ENCODE data around the gene STX10. TPM values are rescaled to one million over a fixed set of nuclear protein-coding genes. Genes with fewer than 3 reads are reported as not detected.

The STX10 gene, protein sequence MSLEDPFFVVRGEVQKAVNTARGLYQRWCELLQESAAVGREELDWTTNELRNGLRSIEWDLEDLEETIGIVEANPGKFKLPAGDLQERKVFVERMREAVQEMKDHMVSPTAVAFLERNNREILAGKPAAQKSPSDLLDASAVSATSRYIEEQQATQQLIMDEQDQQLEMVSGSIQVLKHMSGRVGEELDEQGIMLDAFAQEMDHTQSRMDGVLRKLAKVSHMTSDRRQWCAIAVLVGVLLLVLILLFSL
- total RNA-seq = 10 to 100 TPM; 63.4 to 66.9 TPM

DNA sequence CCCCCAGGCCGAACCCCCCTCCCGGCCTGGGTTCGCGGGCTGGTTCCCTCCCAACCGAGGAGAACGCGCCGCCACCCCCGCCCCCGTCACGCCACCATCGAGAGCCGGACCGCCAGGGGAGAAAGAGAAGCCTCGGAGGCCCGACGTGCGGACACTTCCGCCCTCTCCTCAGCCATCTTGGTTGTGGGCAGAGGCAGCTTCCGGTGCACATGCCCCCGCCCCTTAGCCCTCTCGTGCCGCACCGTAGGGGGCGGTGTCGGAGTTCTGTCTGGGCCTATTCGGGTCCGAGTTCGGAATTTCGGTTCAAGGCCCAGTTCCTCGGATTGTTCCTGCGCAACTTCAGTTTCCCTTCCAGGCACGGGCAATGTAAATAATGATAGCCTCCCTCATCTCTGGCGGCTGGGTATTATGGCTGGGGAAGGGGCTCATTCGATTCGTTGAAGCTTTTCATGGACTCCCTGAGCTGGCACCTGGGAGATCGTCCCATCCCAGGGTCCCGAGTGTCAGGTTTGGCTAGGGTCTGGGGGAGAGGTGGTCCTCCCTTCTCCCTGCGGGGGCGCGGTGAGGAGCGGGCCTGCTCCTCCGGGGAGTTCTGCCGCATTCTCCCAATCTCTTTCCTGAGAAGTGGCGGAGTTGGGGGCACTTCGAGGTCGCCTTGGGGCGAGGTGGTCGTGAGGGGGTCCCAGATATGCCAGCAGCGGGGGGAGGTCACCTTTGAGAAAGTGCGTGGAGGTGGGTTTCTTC is at the start of gene STX10, which contains the start of gene IER2:
TSS of gene STX10 (minus strand) at position 189 of the 744 bp plus-strand sequence. CDS start 202 bp downstream, outside the sequence.
TSS of gene IER2 (plus strand) at position 225 of the 744 bp plus-strand sequence. CDS start 2,776 bp downstream, outside the sequence.

DNA sequence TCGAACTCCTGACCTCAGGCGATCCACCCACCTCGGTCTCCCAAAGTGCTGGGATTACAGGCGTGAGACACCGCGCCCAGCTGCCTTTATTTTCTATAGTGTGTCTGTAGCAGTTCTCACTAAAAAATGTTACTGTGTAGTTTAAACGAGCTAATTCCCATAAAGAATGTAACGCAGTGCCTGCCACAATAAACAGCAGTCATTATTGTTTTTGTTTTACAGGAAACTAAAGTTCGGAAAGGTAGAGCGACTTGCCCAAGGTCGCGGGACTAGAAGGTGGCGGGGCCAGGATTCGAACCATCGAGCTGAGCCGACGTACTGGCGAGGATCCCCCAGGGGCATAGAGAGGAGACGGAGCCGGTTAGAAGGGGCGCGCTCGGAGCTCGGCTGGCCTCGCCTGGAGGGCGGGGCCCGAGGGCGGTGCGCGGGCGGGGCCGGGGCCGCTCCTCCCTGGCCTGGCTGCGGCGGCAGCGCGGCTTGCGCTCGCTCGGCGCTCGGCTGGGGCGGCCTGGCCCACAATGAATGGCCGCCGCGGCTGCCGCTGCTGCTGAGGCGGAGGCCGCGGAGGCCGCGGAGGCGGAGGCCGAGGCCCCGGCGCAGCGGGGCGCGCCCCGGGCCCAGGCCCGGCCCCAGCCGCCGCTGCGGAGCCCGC is 32.3 kb downstream of the STX10 start, which contains the start of gene NACC1:
TSS of gene NACC1 (plus strand) at position 493 of the 652 bp plus-strand sequence. CDS start 16,944 bp downstream, outside the sequence.

DNA sequence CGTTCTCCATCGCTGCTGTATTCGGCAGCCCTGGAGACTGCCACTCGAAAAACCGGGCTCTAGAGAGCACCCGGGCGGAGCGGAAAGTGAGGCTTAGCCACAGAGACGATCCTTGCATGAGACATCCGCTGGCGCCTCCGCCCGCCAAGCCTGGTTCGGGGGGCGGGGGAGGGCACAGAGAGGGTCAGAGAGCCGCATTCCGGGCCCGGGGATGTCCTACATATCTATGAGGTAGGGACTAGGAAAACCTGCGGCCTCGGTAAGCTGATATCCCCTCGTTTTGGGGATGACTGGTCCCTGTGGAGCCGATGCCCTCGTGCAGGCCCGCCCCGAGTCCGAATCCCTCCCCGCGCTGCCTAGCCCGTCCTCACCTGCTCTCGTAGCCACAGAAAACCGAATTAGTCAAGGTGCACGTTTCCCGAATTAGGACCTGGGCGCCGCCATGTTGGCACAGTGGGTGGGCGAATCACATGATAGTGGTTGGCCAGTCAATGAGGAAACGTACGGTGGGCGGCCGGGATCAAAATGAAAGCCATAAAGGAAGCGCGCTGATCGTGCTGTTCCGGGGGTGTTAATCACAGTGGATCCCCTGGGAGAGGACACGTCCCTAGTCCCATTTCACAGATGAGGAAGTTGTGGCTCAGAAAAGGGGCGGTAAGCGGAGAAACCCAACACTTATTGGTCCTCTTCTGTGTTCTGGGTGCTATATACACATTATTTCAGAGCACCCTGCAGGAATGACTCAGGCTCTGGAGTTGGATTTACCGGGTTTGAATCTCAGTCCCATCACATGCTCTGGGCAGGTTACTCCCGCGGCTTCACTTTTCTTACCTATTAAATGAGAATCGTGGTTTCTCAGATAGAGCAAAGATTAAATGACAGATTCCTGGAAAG is 33.6 kb downstream of the STX10 start, which contains the start of gene TRMT1:
TSS of gene TRMT1 (minus strand) at position 459 of the 894 bp plus-strand sequence. CDS start at position 118, 341 bp downstream.

DNA sequence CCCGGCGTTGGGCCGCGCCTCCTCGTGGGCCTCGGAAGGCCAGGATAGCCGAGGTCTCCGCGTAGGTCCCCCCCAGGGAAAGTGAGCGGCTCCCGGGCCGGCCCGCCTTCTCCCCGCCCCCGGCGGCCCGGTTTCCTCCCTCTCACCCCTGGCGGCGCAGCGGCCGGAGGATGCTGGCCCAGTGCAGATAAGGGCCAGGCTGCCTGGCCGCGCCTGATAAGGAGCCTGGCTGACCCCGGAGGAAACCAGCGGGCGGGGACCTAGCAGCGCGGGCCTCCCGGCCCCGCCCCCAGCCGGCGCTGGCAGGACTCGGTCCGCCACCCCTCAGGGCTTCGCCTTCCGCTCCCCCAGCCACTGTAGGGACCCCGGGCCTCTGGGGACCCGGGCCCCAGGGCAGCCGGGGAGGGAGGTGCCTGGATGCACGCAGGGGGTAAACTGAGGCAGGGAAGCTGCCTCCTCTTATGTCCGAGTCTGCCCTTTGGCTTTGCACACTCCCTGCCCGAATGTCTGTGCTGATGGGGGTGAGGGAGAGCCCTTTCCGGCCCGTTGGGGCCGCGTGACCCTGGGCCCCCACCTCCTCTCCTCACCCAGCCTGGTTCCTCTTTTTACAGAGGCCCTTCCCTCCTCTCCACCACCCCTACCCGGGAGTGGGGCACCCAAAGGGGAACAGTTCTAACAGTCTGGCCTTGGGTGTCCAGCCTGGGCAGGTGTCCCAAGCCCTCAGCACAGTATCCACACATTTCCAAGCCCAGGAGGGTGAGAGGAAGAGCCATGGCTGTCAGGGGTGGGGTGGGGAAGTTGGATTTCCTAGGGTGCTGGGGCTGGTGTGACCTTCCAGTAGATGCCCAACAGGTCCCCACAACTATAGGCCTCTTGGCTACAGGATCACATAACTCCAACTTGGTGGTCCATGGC is 47.3 kb downstream of the STX10 start, which contains the start of gene LYL1:
TSS of gene LYL1 (minus strand) at position 193 of the 915 bp plus-strand sequence. CDS start 1,687 bp downstream, outside the sequence.

Other genes starting within 250 kb of the STX10 start
- 1 to 10 TPM; 3.1 to 5.1 TPM for gene SYCE2, start 231.1 kb downstream of the STX10 start, total RNA-seq
- 10 to 100 TPM; 72.4 to 77.0 TPM for gene FARSA, start 216.7 kb downstream of the STX10 start, total RNA-seq
- 100 to 1,000 TPM; 591 to 596 TPM for gene CALR, start 211.8 kb downstream of the STX10 start, total RNA-seq
- 100 to 1,000 TPM in 1 of 2 experiments, 10 to 100 TPM in 1; 97.6 to 113 TPM for gene RAD23A, start 204.5 kb downstream of the STX10 start, total RNA-seq
- 10 to 100 TPM; 13.9 to 18.0 TPM for gene GADD45GIP1, start 193.2 kb downstream of the STX10 start, total RNA-seq
- under 1 TPM; 0.24 to 0.25 TPM for gene DAND5, start 180.8 kb downstream of the STX10 start, total RNA-seq
- gene NFIX, start 154.9 kb downstream of the STX10 start, total RNA-seq = 1 to 10 TPM; 1.7 to 3.0 TPM
- 1 to 10 TPM; 9.0 to 9.1 TPM for gene LYL1, start 47.5 kb downstream of the STX10 start, total RNA-seq
- 10 to 100 TPM; 51.6 to 52.8 TPM for gene TRMT1, start 33.6 kb downstream of the STX10 start, total RNA-seq
- gene NACC1, start 32.1 kb downstream of the STX10 start, total RNA-seq = 10 to 100 TPM; 50.2 to 54.4 TPM
- gene IER2, start within 50 bp of the STX10 start, total RNA-seq = 100 to 1,000 TPM; 203 to 208 TPM